Measurements from ENCODE around the gene ZBTB16.

The ZBTB16 gene

GRCh38 chr11:114161486-114162250 is 102.2 kb downstream of the ZBTB16 start:
- no peak overlapping the region for H2BK5ac ChIP-seq (ENCODE audit: low read length)
- H2BK15ac ChIP-seq (ENCODE audit: low read length) = no peak overlapping the region
- H3K4me1 ChIP-seq (ENCODE audit: control insufficient read depth in 2 of 2, insufficient read depth in 1 of 2, low read depth in 1 of 2, low read length in 2 of 2) = peaks cover 34 to 45% of the 10 kb centered on the region in 2 donors
- no peak overlapping the region for H3K4me2 ChIP-seq (ENCODE audit: insufficient read depth, low read length, poor library complexity, severe bottlenecking)
- H3K36me3 ChIP-seq (replicated peaks in 1 of 2; ENCODE audit: control insufficient read depth in 2 of 2, insufficient read depth in 2 of 2, low read length in 2 of 2) = peaks cover 7 to 25% of the 10 kb centered on the region in 2 donors
- H4K91ac ChIP-seq (ENCODE audit: low read depth, low read length, poor library complexity) = no peak overlapping the region
- H3K14ac ChIP-seq (ENCODE audit: low read length) = no peak overlapping the region
- H3K4me3 ChIP-seq (ENCODE audit: low read length in 2 of 2) = no peak overlapping the region
- H3K4ac ChIP-seq (ENCODE audit: low read length) = no peak overlapping the region
- peaks cover 6% of the 10 kb centered on the region for H3K79me1 ChIP-seq (ENCODE audit: low read depth, low read length)
- H3K9me3 ChIP-seq (replicated peaks in 1 of 2; ENCODE audit: control insufficient read depth in 2 of 2, insufficient read depth in 1 of 2, low read depth in 1 of 2, low read length in 2 of 2) = no peaks in the 10 kb centered on the region
- H2BK120ac ChIP-seq (ENCODE audit: low read depth, low read length) = no peak overlapping the region
- no peak overlapping the region for H2AFZ ChIP-seq (ENCODE audit: low read length)
- no CpG with 5 or more reads among the region's 9 CpGs for WGBS, 2 donors (ENCODE audit: extremely low coverage in 2 of 2, insufficient read length in 2 of 2, insufficient replicate concordance in 1 of 2)
- no peak overlapping the region for H3K27ac ChIP-seq (replicated peaks; ENCODE audit: low read length)
- no peak overlapping the region for H3K23ac ChIP-seq (ENCODE audit: low read depth, low read length, poor library complexity)
- H3K27me3 ChIP-seq (ENCODE audit: control insufficient read depth in 3 of 3, insufficient read depth in 3 of 3, low read depth in 1 of 3, low read length in 3 of 3) = no peaks in the 10 kb centered on the region
- no peak overlapping the region for H2BK12ac ChIP-seq (ENCODE audit: low read length)
- no peak overlapping the region for H4K8ac ChIP-seq (ENCODE audit: low read depth, low read length)
- no peak for DNase-seq (ENCODE audit: low spot score)
- no peak overlapping the region for H3K9ac ChIP-seq (ENCODE audit: low read depth, low read length, poor library complexity)
- H3K18ac ChIP-seq (ENCODE audit: low read length) = peak overlapping the region; percentile 56
- no peak overlapping the region for H2AK5ac ChIP-seq (ENCODE audit: low read depth, low read length)

GRCh38 chr11:114162719-114163123 is 103.2 kb downstream of the ZBTB16 start:
- Histone ChIP-seq H3K23ac (ENCODE audit: low read depth, low read length, poor library complexity) (no peak overlapping the region), H2BK120ac (ENCODE audit: low read depth, low read length) (no peak overlapping the region), H3K18ac (ENCODE audit: low read length) (peak overlapping the region; percentile 46), H2BK15ac (ENCODE audit: low read length) (no peak overlapping the region), H3K27me3 (ENCODE audit: control insufficient read depth in 3 of 3, insufficient read depth in 3 of 3, low read depth in 1 of 3, low read length in 3 of 3) (no peaks in the 10 kb centered on the region), H3K14ac (ENCODE audit: low read length) (no peak overlapping the region), H2AK5ac (ENCODE audit: low read depth, low read length) (no peak overlapping the region), H3K4me2 (ENCODE audit: insufficient read depth, low read length, poor library complexity, severe bottlenecking) (no peak overlapping the region), H2AFZ (ENCODE audit: low read length) (no peak overlapping the region), H3K9me3 (replicated peaks in 1 of 2; ENCODE audit: control insufficient read depth in 2 of 2, insufficient read depth in 1 of 2, low read depth in 1 of 2, low read length in 2 of 2) (no peaks in the 10 kb centered on the region), H3K27ac (replicated peaks; ENCODE audit: low read length) (no peak overlapping the region), H3K4ac (ENCODE audit: low read length) (no peak overlapping the region), H3K4me3 (ENCODE audit: low read length in 2 of 2) (no peak overlapping the region), H2BK12ac (ENCODE audit: low read length) (no peak overlapping the region), H3K9ac (ENCODE audit: low read depth, low read length, poor library complexity) (peak overlapping the region; percentile 2), H3K79me1 (ENCODE audit: low read depth, low read length) (peaks cover 6% of the 10 kb centered on the region), H4K91ac (ENCODE audit: low read depth, low read length, poor library complexity) (no peak overlapping the region), H4K8ac (ENCODE audit: low read depth, low read length) (no peak overlapping the region), H3K36me3 (replicated peaks in 1 of 2; ENCODE audit: control insufficient read depth in 2 of 2, insufficient read depth in 2 of 2, low read length in 2 of 2) (peaks cover 5 to 14% of the 10 kb centered on the region in 2 donors), H2BK5ac (ENCODE audit: low read length) (no peak overlapping the region), H3K4me1 (ENCODE audit: control insufficient read depth in 2 of 2, insufficient read depth in 1 of 2, low read depth in 1 of 2, low read length in 2 of 2) (peaks cover 35 to 52% of the 10 kb centered on the region in 2 donors)
- no peak for DNase-seq (ENCODE audit: low spot score)
- no CpG with 5 or more reads among the region's 12 CpGs for WGBS, 2 donors (ENCODE audit: extremely low coverage in 2 of 2, insufficient read length in 2 of 2, insufficient replicate concordance in 1 of 2)

GRCh38 chr11:114163229-114163631 is 103.7 kb downstream of the ZBTB16 start:
- no peak overlapping the region for H2AK5ac ChIP-seq (ENCODE audit: low read depth, low read length)
- no peak overlapping the region for H3K18ac ChIP-seq (ENCODE audit: low read length)
- DNase-seq (ENCODE audit: low spot score) = no peak
- H3K4me1 ChIP-seq (ENCODE audit: control insufficient read depth in 2 of 2, insufficient read depth in 1 of 2, low read depth in 1 of 2, low read length in 2 of 2) = peaks cover 40 to 57% of the 10 kb centered on the region in 2 donors
- H4K91ac ChIP-seq (ENCODE audit: low read depth, low read length, poor library complexity) = no peak overlapping the region
- no peaks in the 10 kb centered on the region for H3K9me3 ChIP-seq (replicated peaks in 1 of 2; ENCODE audit: control insufficient read depth in 2 of 2, insufficient read depth in 1 of 2, low read depth in 1 of 2, low read length in 2 of 2)
- no peak overlapping the region for H3K27ac ChIP-seq (replicated peaks; ENCODE audit: low read length)
- H2BK15ac ChIP-seq (ENCODE audit: low read length) = no peak overlapping the region
- H4K8ac ChIP-seq (ENCODE audit: low read depth, low read length) = no peak overlapping the region
- H3K4me3 ChIP-seq (ENCODE audit: low read length in 2 of 2) = no peak overlapping the region
- peaks cover 2 to 9% of the 10 kb centered on the region in 2 donors for H3K36me3 ChIP-seq (replicated peaks in 1 of 2; ENCODE audit: control insufficient read depth in 2 of 2, insufficient read depth in 2 of 2, low read length in 2 of 2)
- H3K9ac ChIP-seq (ENCODE audit: low read depth, low read length, poor library complexity) = no peak overlapping the region
- WGBS, 2 donors (ENCODE audit: extremely low coverage in 2 of 2, insufficient read length in 2 of 2, insufficient replicate concordance in 1 of 2) = no CpG with 5 or more reads among the region's 7 CpGs
- H3K4me2 ChIP-seq (ENCODE audit: insufficient read depth, low read length, poor library complexity, severe bottlenecking) = no peak overlapping the region
- H2BK5ac ChIP-seq (ENCODE audit: low read length) = no peak overlapping the region
- no peak overlapping the region for H2BK120ac ChIP-seq (ENCODE audit: low read depth, low read length)
- no peak overlapping the region for H3K23ac ChIP-seq (ENCODE audit: low read depth, low read length, poor library complexity)
- H3K4ac ChIP-seq (ENCODE audit: low read length) = no peak overlapping the region
- H2BK12ac ChIP-seq (ENCODE audit: low read length) = no peak overlapping the region
- no peak overlapping the region for H2AFZ ChIP-seq (ENCODE audit: low read length)
- H3K27me3 ChIP-seq (ENCODE audit: control insufficient read depth in 3 of 3, insufficient read depth in 3 of 3, low read depth in 1 of 3, low read length in 3 of 3) = no peaks in the 10 kb centered on the region
- H3K79me1 ChIP-seq (ENCODE audit: low read depth, low read length) = peaks cover 6% of the 10 kb centered on the region
- H3K14ac ChIP-seq (ENCODE audit: low read length) = no peak overlapping the region

- WGBS, 2 donors (ENCODE audit: extremely low coverage in 2 of 2, insufficient read length in 2 of 2, insufficient replicate concordance in 1 of 2) = no CpG with 5 or more reads among the region's 9 CpGs
- Histone ChIP-seq H3K27ac (replicated peaks; ENCODE audit: low read length) (no peak overlapping the region), H3K79me1 (ENCODE audit: low read depth, low read length) (peaks cover 7% of the 10 kb centered on the region), H2AK5ac (ENCODE audit: low read depth, low read length) (no peak overlapping the region), H4K91ac (ENCODE audit: low read depth, low read length, poor library complexity) (no peak overlapping the region), H2AFZ (ENCODE audit: low read length) (no peak overlapping the region), H3K36me3 (replicated peaks in 1 of 2; ENCODE audit: control insufficient read depth in 2 of 2, insufficient read depth in 2 of 2, low read length in 2 of 2) (peaks cover under 1 to 3% of the 10 kb centered on the region in 2 donors), H3K4me2 (ENCODE audit: insufficient read depth, low read length, poor library complexity, severe bottlenecking) (no peak overlapping the region), H3K18ac (ENCODE audit: low read length) (no peak overlapping the region), H3K4me3 (ENCODE audit: low read length in 2 of 2) (no peak overlapping the region), H2BK5ac (ENCODE audit: low read length) (no peak overlapping the region), H2BK12ac (ENCODE audit: low read length) (no peak overlapping the region), H3K27me3 (ENCODE audit: control insufficient read depth in 3 of 3, insufficient read depth in 3 of 3, low read depth in 1 of 3, low read length in 3 of 3) (no peaks in the 10 kb centered on the region), H3K4me1 (ENCODE audit: control insufficient read depth in 2 of 2, insufficient read depth in 1 of 2, low read depth in 1 of 2, low read length in 2 of 2) (peaks cover 44 to 64% of the 10 kb centered on the region in 2 donors), H3K14ac (ENCODE audit: low read length) (no peak overlapping the region), H3K4ac (ENCODE audit: low read length) (no peak overlapping the region), H4K8ac (ENCODE audit: low read depth, low read length) (no peak overlapping the region), H2BK15ac (ENCODE audit: low read length) (no peak overlapping the region), H3K9ac (ENCODE audit: low read depth, low read length, poor library complexity) (no peak overlapping the region), H3K9me3 (replicated peaks in 1 of 2; ENCODE audit: control insufficient read depth in 2 of 2, insufficient read depth in 1 of 2, low read depth in 1 of 2, low read length in 2 of 2) (no peaks in the 10 kb centered on the region), H3K23ac (ENCODE audit: low read depth, low read length, poor library complexity) (no peak overlapping the region), H2BK120ac (ENCODE audit: low read depth, low read length) (no peak overlapping the region)
- DNase-seq (ENCODE audit: low spot score) = no peak
Measured at GRCh38 chr11:114163830-114164401, 104.4 kb downstream of the ZBTB16 start.

Measured in neuronal stem cell (in vitro differentiated cells).